Nephron (organoid): ENCODE measurements around the gene BTRC.

Source experiments
- H3K27ac Mint-ChIP-seq, 3 experiments: 2 replicates each; pipeline ENCODE4 v1.8.0; 2020; ENCODE audit warnings: mixed read lengths in 3 of 3, mild to moderate bottlenecking in 2 of 3, moderate library complexity in 1 of 3
- H3K27me3 Mint-ChIP-seq: 2 replicates; pipeline ENCODE4 v1.8.0; 2021; ENCODE audit warnings: low read depth, mild to moderate bottlenecking, moderate library complexity, mixed read lengths
- H3K36me3 Mint-ChIP-seq: 2 replicates; pipeline ENCODE4 v1.8.0; 2020; ENCODE audit warnings: low read depth, mixed read lengths
- H3K4me1 Mint-ChIP-seq: 2 replicates; pipeline ENCODE4 v1.8.0; 2020; ENCODE audit warnings: mixed read lengths
- H3K4me3 Mint-ChIP-seq, 3 experiments: 2 replicates each; pipeline ENCODE4 v1.8.0; 2020; ENCODE audit warnings: mild to moderate bottlenecking in 3 of 3, mixed read lengths in 3 of 3, moderate library complexity in 2 of 3
- H3K9me3 Mint-ChIP-seq: 2 replicates; pipeline ENCODE4 v1.8.0; 2020; ENCODE audit warnings: mixed read lengths
- TF ChIP-seq, protein P1 (sequence below), 3 experiments: fragments of 200-600 bp; sonication (generic); IDR thresholded peaks; one replicate each; pipeline ENCODE4 v1.5.0; 2021; ENCODE audit warnings: antibody characterized with exemption in 3 of 3; ENCODE audit not compliant: unreplicated experiment in 3 of 3

BTRC gene

DNA sequence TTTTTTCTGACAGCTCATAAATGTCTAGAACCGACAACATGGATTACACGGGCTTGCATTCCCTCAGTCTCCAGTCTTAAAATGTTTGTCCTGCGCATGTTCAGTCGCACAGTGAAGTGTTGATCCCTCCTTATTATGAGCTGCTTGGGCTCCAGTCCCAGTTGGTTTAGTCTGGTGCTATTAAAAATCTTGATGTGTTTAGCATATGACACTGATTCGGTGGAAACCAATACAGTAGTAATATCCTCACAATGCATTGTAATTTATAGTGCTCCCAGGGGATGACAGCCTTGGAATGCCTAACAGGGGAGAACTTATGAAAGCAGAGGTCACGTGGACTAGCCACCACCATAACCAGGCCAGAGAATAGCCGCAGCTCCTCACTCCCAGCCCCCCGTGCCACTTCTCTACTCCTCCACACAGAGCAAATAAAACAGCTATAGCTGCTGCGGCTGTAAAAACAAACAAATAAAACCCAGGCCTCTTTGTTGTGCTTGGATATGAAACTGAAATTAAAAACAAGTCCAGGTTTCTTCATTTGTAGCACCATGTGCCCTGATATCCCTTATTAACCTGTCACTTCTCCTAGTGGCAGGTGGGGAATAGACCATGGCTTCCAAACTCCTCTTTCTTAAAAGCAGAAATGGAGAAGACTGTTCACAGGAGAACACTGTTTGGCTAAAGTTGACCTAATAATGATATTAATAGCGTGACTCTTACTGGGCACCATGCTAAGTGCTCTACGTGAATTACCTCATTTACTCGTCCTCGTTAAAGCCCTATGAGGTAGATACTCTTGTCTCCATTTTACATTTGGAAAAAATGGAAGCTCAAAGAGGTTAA, 241.8 kb downstream of the BTRC start:
- peak overlapping the region in 2 of 3 experiments; percentile 24 to 72 for H3K27ac Mint-ChIP-seq
- H3K36me3 Mint-ChIP-seq = peaks cover 10% of the 10 kb centered on the region
- H3K4me1 Mint-ChIP-seq = peaks cover 5% of the 10 kb centered on the region
- no peaks in the 10 kb centered on the region for H3K9me3 Mint-ChIP-seq
- TF ChIP-seq, protein P1, sequence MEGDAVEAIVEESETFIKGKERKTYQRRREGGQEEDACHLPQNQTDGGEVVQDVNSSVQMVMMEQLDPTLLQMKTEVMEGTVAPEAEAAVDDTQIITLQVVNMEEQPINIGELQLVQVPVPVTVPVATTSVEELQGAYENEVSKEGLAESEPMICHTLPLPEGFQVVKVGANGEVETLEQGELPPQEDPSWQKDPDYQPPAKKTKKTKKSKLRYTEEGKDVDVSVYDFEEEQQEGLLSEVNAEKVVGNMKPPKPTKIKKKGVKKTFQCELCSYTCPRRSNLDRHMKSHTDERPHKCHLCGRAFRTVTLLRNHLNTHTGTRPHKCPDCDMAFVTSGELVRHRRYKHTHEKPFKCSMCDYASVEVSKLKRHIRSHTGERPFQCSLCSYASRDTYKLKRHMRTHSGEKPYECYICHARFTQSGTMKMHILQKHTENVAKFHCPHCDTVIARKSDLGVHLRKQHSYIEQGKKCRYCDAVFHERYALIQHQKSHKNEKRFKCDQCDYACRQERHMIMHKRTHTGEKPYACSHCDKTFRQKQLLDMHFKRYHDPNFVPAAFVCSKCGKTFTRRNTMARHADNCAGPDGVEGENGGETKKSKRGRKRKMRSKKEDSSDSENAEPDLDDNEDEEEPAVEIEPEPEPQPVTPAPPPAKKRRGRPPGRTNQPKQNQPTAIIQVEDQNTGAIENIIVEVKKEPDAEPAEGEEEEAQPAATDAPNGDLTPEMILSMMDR (IDR thresholded peaks at IDR 0.05; ENCODE audit: unreplicated experiment in 3 of 3) = no peak
- no peak overlapping the region for H3K4me3 Mint-ChIP-seq
- no peaks in the 10 kb centered on the region for H3K27me3 Mint-ChIP-seq

DNA sequence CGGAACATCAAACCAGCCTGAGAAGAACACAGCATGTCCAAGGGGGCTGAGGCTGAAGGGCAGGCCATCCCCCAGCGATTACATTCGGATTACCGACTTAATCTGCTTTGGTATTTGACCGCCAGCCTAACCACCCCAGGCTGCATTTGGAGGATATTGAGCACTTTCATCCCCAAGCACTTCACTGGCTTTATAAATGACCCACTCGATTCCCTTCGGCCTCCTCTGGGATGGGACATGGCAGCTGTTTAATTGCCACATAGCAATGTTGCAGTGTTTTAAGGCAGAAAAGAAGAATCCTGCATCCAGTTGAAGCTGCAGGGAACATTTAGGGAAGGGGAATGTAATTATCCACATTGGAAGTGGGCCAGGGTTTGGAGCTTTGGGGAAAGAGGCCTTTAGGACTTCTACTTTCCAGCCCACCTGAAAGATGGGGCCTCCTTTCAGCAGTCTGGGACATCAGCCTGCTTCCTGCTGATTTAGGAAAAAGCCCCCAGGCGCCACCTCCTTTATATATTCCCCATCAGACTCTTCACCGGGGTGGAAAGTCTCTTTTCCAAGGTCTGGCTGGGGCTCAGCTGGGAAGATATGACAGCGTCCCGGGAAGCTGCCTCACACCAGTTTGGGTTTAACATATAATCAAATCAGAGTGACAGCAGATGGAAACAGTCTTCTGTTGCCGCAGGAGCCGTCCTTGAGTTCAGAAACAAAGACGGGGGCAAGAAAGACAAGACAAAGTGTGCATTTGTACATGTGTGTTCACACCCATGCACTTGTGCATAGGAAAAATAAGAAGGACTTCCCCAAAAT, 243.3 kb downstream of the BTRC start:
- Mint-ChIP-seq H3K4me1 (peaks cover 5% of the 10 kb centered on the region), H3K27ac (no peak overlapping the region), H3K27me3 (no peaks in the 10 kb centered on the region), H3K4me3 (no peak overlapping the region), H3K36me3 (peaks cover 13% of the 10 kb centered on the region), H3K9me3 (no peaks in the 10 kb centered on the region)
- TF ChIP-seq, protein P1 (IDR thresholded peaks at IDR 0.05; ENCODE audit: unreplicated experiment in 3 of 3) = no peak

DNA sequence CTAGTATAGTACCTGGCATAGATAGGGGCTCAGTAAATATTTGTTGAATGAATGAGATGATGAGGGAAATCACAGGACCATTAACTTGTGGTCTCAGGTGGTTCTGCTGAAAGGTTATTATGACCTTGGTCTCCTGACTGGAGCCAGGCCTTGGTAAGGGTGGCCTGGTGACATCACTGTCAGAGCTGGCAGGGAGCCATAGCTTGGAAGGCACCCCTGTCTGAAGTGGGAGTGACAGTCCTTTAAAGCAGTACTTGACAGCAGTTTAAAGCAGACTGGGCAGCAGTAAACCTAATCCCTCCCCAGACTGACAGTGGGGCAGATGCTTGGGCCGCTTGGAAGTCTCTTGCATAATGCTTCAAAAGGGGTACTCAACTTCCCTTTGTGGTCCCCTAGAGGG, 247.6 kb downstream of the BTRC start:
- Mint-ChIP-seq H3K27ac (peak overlapping the region in 1 of 3 experiments; percentile 48), H3K27me3 (no peaks in the 10 kb centered on the region), H3K9me3 (no peaks in the 10 kb centered on the region), H3K4me3 (no peak overlapping the region), H3K36me3 (peaks cover 30% of the 10 kb centered on the region), H3K4me1 (no peaks in the 10 kb centered on the region)
- TF ChIP-seq, protein P1 (IDR thresholded peaks at IDR 0.05; ENCODE audit: unreplicated experiment in 3 of 3) = no peak

DNA sequence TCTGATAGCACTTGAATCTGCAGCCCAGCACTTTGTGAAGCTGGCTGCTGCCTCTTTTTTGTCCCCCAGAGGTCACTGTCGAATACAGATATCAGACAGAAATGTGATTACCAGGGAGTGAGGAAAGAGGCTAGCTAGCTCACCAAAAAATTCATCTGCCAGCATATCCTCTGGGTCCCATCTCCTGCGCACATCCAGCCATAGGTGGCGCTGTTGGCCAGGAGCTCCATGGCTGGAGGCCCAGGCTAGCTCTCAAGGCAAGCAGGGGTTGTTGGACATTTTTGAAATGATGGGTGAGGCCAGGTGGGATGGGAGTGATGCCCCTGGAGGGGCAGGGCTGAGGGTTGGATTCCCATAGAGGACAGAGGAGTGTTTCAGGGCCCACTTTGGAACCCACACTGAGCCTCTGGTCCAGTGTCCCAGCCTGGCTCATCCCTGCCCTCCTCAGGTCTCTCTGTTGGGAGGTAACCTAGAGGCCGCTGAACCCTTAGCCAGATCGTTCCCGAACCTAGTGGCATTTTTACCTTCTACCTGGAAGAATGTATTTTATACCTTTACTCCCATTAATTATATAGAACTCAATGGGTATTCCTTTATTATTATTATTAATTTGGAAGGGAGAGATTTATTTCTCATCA, 248.9 kb downstream of the BTRC start:
- no peak overlapping the region for H3K27ac Mint-ChIP-seq
- no peak overlapping the region for H3K4me3 Mint-ChIP-seq
- H3K27me3 Mint-ChIP-seq = no peaks in the 10 kb centered on the region
- H3K9me3 Mint-ChIP-seq = no peaks in the 10 kb centered on the region
- H3K4me1 Mint-ChIP-seq = no peaks in the 10 kb centered on the region
- TF ChIP-seq, protein P1 (IDR thresholded peaks at IDR 0.05; ENCODE audit: unreplicated experiment in 3 of 3) = peak; percentile 73 to 84 (median 79)
- peaks cover 35% of the 10 kb centered on the region for H3K36me3 Mint-ChIP-seq
